Astrocyte of the spinal cord (primary cell): Measurements from ENCODE around the gene OR1L8.

ENCODE experiments used
- DNase-seq: peaks from one replicate; pipeline ENCODE4 v3.0.0; 2011; ENCODE audit warnings: low read depth, low spot score
- H3K4me3 ChIP-seq: 2 replicates; pipeline ENCODE4 v1.5.1; 2011; ENCODE audit warnings: low read depth, mild to moderate bottlenecking, low read length, moderate library complexity
- in situ Hi-C: cut with HindIII; loops from 2 replicates; pipeline ENCODE4 v1.10.0; 2017; ENCODE audit warnings: low sequenced_read_pairs
- TF ChIP-seq, protein P1 (sequence below): IDR thresholded peaks from 2 replicates; pipeline ENCODE4 v1.5.1; 2012; ENCODE audit warnings: low read depth, mild to moderate bottlenecking, low read length, inconsistent platforms

OR1L8 gene

DNA sequence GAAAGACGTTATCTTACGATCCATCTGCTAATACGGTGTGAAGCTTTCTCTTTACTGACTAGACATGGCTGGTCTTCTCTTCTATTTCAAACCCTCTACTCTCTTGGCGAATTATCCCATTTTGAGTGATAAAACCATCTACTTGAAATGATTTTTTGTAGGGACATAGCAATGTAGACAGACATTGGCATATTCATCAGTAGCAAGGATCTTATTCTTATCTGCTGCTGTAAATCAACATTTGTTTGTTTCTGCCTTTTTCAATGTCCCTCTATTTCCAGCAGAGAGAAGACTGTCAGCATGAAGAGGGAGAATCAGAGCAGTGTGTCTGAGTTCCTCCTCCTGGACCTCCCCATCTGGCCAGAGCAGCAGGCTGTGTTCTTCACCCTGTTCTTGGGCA is 64.3 kb downstream of the OR1L8 start, which contains the start of gene OR1J4:
Gene OR1J4 (plus strand): TSS at position 301 of the 400 bp plus-strand sequence. CDS start 0 bp downstream, at position 301.
- H3K4me3 ChIP-seq = no peak within 1 kb of the TSS
- no peak for DNase-seq
- in situ Hi-C loops = no loop called here
- TF ChIP-seq, protein P1, sequence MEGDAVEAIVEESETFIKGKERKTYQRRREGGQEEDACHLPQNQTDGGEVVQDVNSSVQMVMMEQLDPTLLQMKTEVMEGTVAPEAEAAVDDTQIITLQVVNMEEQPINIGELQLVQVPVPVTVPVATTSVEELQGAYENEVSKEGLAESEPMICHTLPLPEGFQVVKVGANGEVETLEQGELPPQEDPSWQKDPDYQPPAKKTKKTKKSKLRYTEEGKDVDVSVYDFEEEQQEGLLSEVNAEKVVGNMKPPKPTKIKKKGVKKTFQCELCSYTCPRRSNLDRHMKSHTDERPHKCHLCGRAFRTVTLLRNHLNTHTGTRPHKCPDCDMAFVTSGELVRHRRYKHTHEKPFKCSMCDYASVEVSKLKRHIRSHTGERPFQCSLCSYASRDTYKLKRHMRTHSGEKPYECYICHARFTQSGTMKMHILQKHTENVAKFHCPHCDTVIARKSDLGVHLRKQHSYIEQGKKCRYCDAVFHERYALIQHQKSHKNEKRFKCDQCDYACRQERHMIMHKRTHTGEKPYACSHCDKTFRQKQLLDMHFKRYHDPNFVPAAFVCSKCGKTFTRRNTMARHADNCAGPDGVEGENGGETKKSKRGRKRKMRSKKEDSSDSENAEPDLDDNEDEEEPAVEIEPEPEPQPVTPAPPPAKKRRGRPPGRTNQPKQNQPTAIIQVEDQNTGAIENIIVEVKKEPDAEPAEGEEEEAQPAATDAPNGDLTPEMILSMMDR = no peak

DNA sequence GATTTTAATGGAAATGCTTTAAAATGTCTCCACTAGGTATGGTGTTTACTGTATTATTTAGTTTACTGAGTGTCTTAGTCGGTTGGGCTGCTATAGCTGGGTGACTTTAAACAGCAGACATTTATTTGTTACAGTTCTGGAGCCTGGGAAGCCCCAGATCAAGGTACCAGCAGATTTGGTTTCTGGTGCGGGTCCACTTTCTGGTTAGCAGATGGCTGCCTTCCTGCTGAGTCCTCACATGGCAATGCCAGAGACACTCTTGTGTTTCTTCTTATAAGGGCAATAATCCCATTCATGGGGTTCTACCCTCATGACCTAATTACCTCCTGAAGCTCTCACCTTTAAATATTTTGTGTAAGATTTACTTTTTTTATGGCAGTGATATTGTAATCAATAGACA is 65.0 kb downstream of the OR1L8 start:
- no peak overlapping the region for H3K4me3 ChIP-seq
- in situ Hi-C loops = no loop called here
- TF ChIP-seq, protein P1 = no peak
- no peak for DNase-seq
